ACHN (cell line): Measurements from ENCODE around the gene GOLGA5.

Experiments
- DNase-seq: peaks from one replicate; pipeline ENCODE4 v3.0.0-alpha.2; 2015
- in situ Hi-C: cut with HindIII; loops from 2 replicates; pipeline ENCODE4 v1.10.0; 2017; ENCODE audit warnings: low sequenced_read_pairs, low pct_ligation_motif_present, low pct_unique_long_range_greater_than_20kb

The GOLGA5 gene

GRCh38 chr14:92863286-92864080 lies 69.4 kb downstream of the GOLGA5 start:
- no peak for DNase-seq
- in situ Hi-C loops: no loop called here

GRCh38 chr14:92865674-92866073 lies 71.6 kb downstream of the GOLGA5 start:
- DNase-seq: no peak
- in situ Hi-C loops: no loop called here

DNA sequence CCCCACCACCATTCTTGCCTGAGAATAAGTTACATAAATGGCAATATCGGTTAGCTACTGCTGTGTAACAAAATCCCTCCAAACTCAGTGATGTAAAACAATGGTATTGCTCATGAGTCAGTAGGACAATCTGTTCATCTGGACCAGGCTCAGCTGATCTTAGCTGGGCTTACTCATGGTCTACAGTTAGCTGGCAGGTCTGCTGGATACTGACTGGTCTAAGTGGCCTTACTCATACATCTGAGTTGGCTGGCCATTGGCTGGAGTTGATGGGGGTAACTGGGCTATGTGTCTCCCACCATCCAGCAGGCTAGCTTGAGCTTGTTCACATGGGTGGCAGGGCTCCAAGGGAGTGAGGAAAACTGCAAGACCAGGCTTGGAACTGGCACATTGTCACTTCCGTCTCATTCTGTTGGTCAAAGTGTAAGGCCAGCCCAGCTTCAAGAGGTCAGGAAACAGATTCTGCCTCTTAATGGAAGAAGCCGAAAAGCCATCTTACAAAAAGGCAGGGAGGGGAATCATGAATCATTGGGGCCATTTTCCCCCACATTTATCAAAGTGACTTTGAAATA lies 72.2 kb downstream of the GOLGA5 start:
- DNase-seq: no peak
- in situ Hi-C loops: no loop called here

DNA sequence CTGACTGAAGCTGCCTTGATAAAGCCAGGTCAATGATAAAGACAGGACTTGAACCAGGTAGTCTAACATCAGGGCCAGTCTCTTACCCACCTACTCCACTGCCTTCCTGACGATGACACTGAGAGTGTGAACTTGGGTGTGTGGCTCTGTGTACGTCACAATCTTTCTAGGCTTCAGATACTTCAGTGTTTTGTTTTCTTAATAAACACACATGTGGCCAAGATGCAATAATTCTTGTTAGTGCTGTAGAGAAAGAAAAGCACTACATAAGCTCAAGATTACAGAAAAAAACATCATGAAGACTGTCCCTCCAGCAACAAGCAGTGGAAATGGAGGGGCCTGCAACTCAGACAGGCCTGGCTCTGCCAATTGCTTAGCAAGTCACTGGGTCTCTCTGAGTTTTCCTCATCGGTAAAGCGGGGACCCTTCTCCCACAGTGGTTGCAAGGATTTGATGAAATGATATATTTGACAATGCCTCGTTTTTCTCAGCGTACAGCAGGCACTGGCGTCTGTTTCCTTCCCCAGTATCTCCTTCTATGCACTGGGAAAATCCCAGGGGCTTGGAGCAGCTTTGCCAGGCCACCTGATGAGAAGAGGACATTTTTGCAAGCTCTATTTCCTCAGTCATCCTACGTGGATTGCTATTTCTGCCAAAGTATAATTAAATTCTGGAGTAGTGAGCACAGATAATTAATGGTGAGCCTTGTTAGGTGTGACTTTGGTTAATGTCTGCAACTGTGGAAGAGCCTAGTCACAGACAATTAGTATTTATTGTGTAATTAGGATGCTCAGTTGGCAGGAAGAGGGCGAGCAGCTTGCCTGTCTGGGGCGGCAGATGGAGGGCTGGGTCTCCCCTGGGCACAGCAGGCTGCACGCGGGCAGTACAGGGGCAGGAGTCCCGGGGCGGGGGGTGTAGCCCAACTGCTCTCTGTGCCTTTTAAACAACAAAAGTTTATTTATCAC lies 73.1 kb downstream of the GOLGA5 start:
- in situ Hi-C loops: no loop called here
- no peak for DNase-seq

- in situ Hi-C loops: no loop called here
- DNase-seq: no peak
These were observed 81.0 kb downstream of the GOLGA5 start for GRCh38 chr14:92874962-92875661.

DNA sequence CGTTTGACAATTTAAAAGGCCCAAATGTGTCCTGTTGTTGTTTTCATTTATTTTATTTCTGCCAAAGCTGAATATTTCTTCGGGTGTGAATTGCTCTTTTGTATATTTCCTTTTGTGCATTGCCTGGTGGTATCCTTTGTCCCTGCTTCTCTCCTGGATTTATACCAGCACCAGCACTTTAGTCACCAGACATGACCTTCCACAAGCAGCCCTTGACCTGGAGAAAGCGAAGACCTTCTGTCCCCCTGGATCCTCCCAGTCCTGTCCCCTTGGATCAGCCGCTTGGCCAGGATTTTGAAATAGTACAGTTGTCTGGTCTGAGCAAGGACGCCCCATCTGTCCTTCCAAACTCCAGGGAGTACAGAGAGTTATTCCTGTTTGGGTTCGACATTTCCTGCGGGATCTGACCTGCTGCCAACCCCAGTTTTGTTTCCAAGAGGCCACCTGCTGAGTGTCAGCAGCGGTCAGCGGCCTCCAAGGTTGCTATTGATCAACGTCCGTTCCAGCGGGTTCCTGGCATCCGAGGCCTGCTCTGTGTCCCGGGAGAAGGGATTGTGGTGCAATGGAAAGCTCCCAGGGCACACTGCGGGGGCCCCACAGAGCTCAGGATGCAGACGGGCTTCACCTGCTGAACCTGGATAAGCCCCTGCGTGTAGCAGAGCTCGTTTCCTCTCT lies 83.8 kb downstream of the GOLGA5 start:
- DNase-seq: no peak
- in situ Hi-C loops: no loop called here

DNA sequence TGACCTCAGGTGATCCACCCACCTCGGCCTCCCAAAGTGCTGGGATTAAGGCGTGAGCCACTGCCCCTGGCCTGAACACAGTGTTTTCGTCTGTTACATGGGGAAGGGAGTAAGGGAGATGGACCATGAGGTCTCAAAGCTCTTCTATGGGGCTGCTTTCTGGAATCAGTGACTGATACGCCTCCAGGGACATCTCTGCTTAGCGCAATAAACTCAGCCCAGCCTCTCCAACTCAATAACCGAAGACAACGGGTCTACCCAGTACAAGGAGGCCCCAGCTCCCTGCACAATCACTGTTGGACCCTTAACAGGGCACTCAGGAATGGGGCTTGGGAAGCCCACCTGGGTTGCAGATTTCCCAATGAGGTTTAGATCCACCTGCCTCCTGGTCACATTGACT lies 86.2 kb downstream of the GOLGA5 start:
- in situ Hi-C loops: no loop called here
- no peak for DNase-seq

GRCh38 chr14:92880851-92881250 lies 86.7 kb downstream of the GOLGA5 start:
- no peak for DNase-seq
- in situ Hi-C loops: no loop called here

GRCh38 chr14:92883066-92883465 lies 89.0 kb downstream of the GOLGA5 start:
- in situ Hi-C loops: no loop called here
- no peak for DNase-seq

DNA sequence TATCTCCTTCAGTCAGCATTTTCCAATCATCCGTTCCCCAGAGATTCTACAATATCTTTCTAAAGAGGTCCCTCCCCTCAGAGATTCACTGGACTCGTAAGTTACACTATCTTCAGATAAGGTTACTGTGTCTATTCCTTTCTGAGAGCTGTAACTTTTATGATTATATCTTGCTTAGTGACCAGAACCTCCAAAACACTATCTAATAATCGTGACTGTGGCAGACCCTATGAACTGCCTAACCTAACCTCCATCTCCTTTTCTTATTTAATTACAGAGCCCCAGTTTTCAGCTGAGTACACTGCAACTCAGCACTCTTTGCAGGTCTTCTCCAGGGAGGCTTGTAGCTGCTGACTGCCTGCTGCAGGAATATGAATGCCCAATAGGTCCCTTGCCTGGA lies 90.3 kb downstream of the GOLGA5 start:
- DNase-seq: no peak
- in situ Hi-C loops: no loop called here

DNA sequence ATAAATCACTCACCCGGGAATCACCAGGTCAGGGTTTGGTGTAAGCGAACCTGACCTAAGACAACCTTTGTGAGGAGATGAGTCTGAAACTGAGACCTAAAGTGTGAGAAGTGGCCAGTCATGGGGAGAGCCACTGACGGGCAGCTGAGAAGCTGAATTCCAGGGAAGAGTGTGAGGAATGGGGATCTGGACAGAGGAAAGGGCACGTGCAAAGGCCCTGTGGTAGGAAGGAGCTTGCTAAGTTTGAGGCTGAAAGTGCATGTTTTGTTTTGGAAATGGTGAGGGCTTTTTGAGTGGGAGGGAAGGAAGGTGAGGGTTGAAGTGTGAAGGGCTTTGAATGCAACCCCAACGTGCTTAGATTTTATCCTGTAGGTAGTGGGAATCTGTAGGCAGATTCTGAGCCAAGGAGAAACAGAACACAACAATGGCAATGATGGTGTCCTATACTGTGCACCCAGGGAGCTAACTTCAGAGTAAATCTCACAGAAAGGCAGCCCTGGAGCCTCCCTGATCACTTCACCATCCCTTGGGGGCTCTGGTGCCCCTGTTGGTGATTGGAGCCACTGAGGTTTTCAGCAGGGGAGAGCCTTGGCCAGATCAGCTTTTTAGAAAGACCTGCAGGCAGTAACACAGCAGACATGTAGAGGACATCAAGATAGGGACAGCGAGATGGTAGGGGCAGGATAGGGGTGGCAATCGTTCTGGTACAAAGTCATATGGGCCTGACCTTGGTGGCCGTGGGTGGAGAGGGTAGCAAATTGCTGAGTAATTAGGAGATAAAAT lies 91.4 kb downstream of the GOLGA5 start:
- DNase-seq: no peak
- in situ Hi-C loops: no loop called here

- in situ Hi-C loops: no loop called here
- DNase-seq: no peak
These were observed 92.2 kb downstream of the GOLGA5 start for GRCh38 chr14:92886337-92886736.

DNA sequence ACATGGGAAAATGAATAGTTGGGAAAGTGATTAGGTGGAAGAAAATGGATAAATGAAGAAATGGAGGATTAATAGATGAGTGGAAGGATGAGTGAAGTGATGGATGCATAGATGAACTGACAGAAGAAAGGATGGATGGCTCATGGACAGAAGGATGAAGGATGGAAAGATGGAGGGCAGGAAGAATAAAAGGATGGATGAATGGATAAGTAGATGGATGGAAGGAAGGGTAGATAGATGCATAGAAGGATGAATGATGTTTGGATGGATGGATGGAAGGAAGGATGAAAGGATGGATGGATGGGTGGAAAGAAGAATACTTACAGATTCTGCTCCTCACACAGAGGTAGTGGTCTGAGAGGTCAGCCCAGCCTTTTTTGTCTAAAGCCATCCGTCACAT lies 93.1 kb downstream of the GOLGA5 start:
- DNase-seq: no peak
- in situ Hi-C loops: no loop called here

DNA sequence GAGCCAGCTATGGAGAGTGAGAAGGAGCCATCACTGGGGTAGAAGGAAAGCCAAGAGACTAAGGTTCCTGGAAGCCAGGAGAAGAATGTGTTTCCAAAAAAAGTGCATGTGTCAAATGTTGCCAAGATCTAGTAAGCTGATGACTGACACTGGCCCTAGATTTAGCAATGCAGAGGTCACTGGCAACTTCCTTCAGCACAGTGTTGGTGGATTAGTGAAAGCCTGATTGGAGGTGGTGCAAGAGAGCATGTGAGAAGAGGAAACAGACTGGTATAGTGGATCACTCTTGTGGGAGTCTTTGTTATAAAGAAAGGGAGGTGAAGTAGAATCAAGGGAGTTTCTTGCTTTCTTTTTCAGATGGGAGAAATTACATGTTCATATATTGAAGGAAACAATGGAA lies 94.8 kb downstream of the GOLGA5 start:
- in situ Hi-C loops: no loop called here
- DNase-seq: no peak
